Measurements from ENCODE around the gene TMED1.

- no peak for TF ChIP-seq CTCF (IDR thresholded peaks at IDR 0.05)
- no peak for TF ChIP-seq POLR2A (IDR thresholded peaks at IDR 0.05)
These were observed 38.9 kb downstream of the TMED1 start for GRCh38 chr19:10797078-10797477.

All from heart left ventricle (tissue), 13 donors.